Upper lobe of left lung (tissue), 4 donors: ENCODE results near the gene DBNDD1.

Experiments
- CTCF ChIP-seq, 6 experiments: fragments of 450-650 bp in 4 of 6; fragments of 200-600 bp in 2 of 6; sonication (generic) in 2 of 6; IDR thresholded peaks; one replicate each; pipeline ENCODE4 v1.5.1; 2016 to 2019; ENCODE audit warnings: antibody characterized with exemption in 6 of 6
- EP300 ChIP-seq, 4 donors: sonication (generic); formaldehyde crosslinking; IDR thresholded peaks; one replicate each; pipeline ENCODE4 v1.5.1; 2017; ENCODE audit warnings: antibody characterized with exemption in 4 of 4, control low read depth in 2 of 4
- POLR2A ChIP-seq, 4 donors: fragments of 450-650 bp; IDR thresholded peaks; one replicate each; pipeline ENCODE4 v1.5.1; 2016 to 2017; ENCODE audit warnings: antibody characterized with exemption in 4 of 4, mild to moderate bottlenecking in 2 of 4

GRCh38 chr16:90009172-90009899, 9.9 kb downstream of the DBNDD1 start:
- no peak for TF ChIP-seq CTCF (IDR thresholded peaks at IDR 0.05)
- no peak for TF ChIP-seq EP300 (IDR thresholded peaks at IDR 0.05)
- TF ChIP-seq POLR2A (IDR thresholded peaks at IDR 0.05), result no peak
